HAP-1 (cell line): Measurements from ENCODE around the gene SLC31A2.

Experiments used
- DNase-seq, 2 experiments: peaks; one replicate each; pipeline ENCODE4 v3.0.0-alpha.2; 2016 to 2020; ENCODE audit warnings: low spot score in 2 of 2
- H3K27me3 ChIP-seq: fragments of 250-450 bp; sonication (Bioruptor Pico); 2 replicates; pipeline ENCODE4 v1.5.1; 2020; ENCODE audit warnings: low read depth, mild to moderate bottlenecking, moderate library complexity
- H3K36me3 ChIP-seq: fragments of 250-450 bp; sonication (Bioruptor Pico); replicated peaks from 2 replicates; pipeline ENCODE4 v1.5.1; 2020; ENCODE audit warnings: mild to moderate bottlenecking
- H3K4me1 ChIP-seq: fragments of 250-450 bp; sonication (Bioruptor Pico); 2 replicates; pipeline ENCODE4 v1.5.1; 2020; ENCODE audit warnings: mild to moderate bottlenecking
- H3K4me3 ChIP-seq: fragments of 250-450 bp; sonication (Bioruptor Pico); 2 replicates; pipeline ENCODE4 v1.5.1; 2020; ENCODE audit warnings: mild to moderate bottlenecking, moderate library complexity
- H3K9me3 ChIP-seq: fragments of 250-450 bp; sonication (Bioruptor Pico); 2 replicates; pipeline ENCODE4 v1.5.1; 2020; ENCODE audit warnings: mild to moderate bottlenecking, moderate library complexity
- in situ Hi-C: fragments of 300-500 bp; cut with MboI; formaldehyde crosslinking; loops from 3 replicates; pipeline ENCODE4 v1.14.3; 2020; ENCODE audit warnings: low sequenced_read_pairs, inconsistent platforms, mixed read lengths

SLC31A2 gene

GRCh38 chr9:113185271-113185670, 34.5 kb downstream of the SLC31A2 start:
- no peaks in the 10 kb centered on the region for H3K27me3 ChIP-seq
- H3K4me3 ChIP-seq, result no peak overlapping the region
- peaks cover 41% of the 10 kb centered on the region for H3K36me3 ChIP-seq
- in situ Hi-C loops, result no loop called here
- H3K9me3 ChIP-seq, result no peaks in the 10 kb centered on the region
- H3K4me1 ChIP-seq, result no peaks in the 10 kb centered on the region
- DNase-seq, result no peak

- Histone ChIP-seq H3K27me3 (no peaks in the 10 kb centered on the region), H3K9me3 (no peaks in the 10 kb centered on the region), H3K4me3 (no peak overlapping the region), H3K4me1 (no peaks in the 10 kb centered on the region), H3K36me3 (peaks cover 36% of the 10 kb centered on the region)
- DNase-seq, result no peak
- in situ Hi-C loops, result no loop called here
Measured at GRCh38 chr9:113186137-113186755, 35.4 kb downstream of the SLC31A2 start.

- Histone ChIP-seq H3K36me3 (peaks cover 21% of the 10 kb centered on the region), H3K4me3 (no peak overlapping the region), H3K9me3 (no peaks in the 10 kb centered on the region), H3K27me3 (no peaks in the 10 kb centered on the region), H3K4me1 (no peaks in the 10 kb centered on the region)
- in situ Hi-C loops, result no loop called here
- no peak for DNase-seq
Measured at GRCh38 chr9:113187929-113188595, 37.3 kb downstream of the SLC31A2 start.

GRCh38 chr9:113192455-113192854, 41.6 kb downstream of the SLC31A2 start:
- no peaks in the 10 kb centered on the region for H3K4me1 ChIP-seq
- no peaks in the 10 kb centered on the region for H3K9me3 ChIP-seq
- no peak overlapping the region for H3K4me3 ChIP-seq
- DNase-seq, result no peak
- in situ Hi-C loops, result no loop called here
- peaks cover 10% of the 10 kb centered on the region for H3K36me3 ChIP-seq
- no peaks in the 10 kb centered on the region for H3K27me3 ChIP-seq

GRCh38 chr9:113199683-113200329, 49.0 kb downstream of the SLC31A2 start:
- Histone ChIP-seq H3K4me1 (no peaks in the 10 kb centered on the region), H3K36me3 (peaks cover 24% of the 10 kb centered on the region), H3K27me3 (no peaks in the 10 kb centered on the region), H3K9me3 (no peaks in the 10 kb centered on the region), H3K4me3 (no peak overlapping the region)
- no peak for DNase-seq
- in situ Hi-C loops, result no loop called here

GRCh38 chr9:113205432-113205831, 54.6 kb downstream of the SLC31A2 start:
- in situ Hi-C loops, result no loop called here
- no peak for DNase-seq
- peaks cover 18% of the 10 kb centered on the region for H3K36me3 ChIP-seq
- H3K27me3 ChIP-seq, result no peaks in the 10 kb centered on the region
- H3K4me3 ChIP-seq, result no peak overlapping the region
- H3K4me1 ChIP-seq, result no peaks in the 10 kb centered on the region
- no peaks in the 10 kb centered on the region for H3K9me3 ChIP-seq

GRCh38 chr9:113205861-113206260, 55.1 kb downstream of the SLC31A2 start:
- in situ Hi-C loops, result no loop called here
- H3K36me3 ChIP-seq, result peaks cover 23% of the 10 kb centered on the region
- H3K4me1 ChIP-seq, result no peaks in the 10 kb centered on the region
- DNase-seq, result no peak
- no peaks in the 10 kb centered on the region for H3K9me3 ChIP-seq
- H3K27me3 ChIP-seq, result no peaks in the 10 kb centered on the region
- H3K4me3 ChIP-seq, result no peak overlapping the region

GRCh38 chr9:113210815-113211214, 60.0 kb downstream of the SLC31A2 start:
- H3K36me3 ChIP-seq, result peaks cover 21% of the 10 kb centered on the region
- in situ Hi-C loops, result no loop called here
- DNase-seq, result no peak
- H3K4me1 ChIP-seq, result no peaks in the 10 kb centered on the region
- no peaks in the 10 kb centered on the region for H3K9me3 ChIP-seq
- H3K4me3 ChIP-seq, result no peak overlapping the region
- H3K27me3 ChIP-seq, result no peaks in the 10 kb centered on the region
